Pancreas (tissue), 10 donors: ENCODE measurements around the gene SH3BGRL. TPM values are rescaled to one million over a fixed set of nuclear protein-coding genes. Genes with fewer than 3 reads are reported as not detected.

Experiments
- ATAC-seq, 4 donors: fragments of 200-7000 bp; cut with Tn5 transposase; one replicate each; pipeline versions ENCODE4 v1.8.0 to v1.9.1; 2020; ENCODE audit warnings: mild to moderate bottlenecking in 4 of 4, moderate library complexity in 4 of 4
- DNase-seq, 6 donors: peaks; one replicate each; pipeline ENCODE4 v3.0.0-alpha.2; 2020
- FAIRE-seq: peaks from 2 replicates; lab custom pipeline; 2012; peaks lifted over from hg19 to GRCh38; lab: Jason Lieb, UNC
- H3K27ac ChIP-seq, 4 donors: fragments of 200-600 bp; sonication (generic); 1 replicate in 3 of 4; 2 replicates in 1 of 4; pipeline versions ENCODE4 v1.5.0 to v1.8.0; 2020
- H3K27me3 ChIP-seq, 4 donors: fragments of 200-600 bp; one replicate each; pipeline ENCODE4 v1.8.0; 2021
- H3K36me3 ChIP-seq, 3 donors: fragments of 200-600 bp; sonication (generic) in 1 of 3; one replicate each; pipeline versions ENCODE4 v1.5.0 to v1.8.0; 2020 to 2021
- H3K4me1 ChIP-seq, 3 donors: fragments of 200-600 bp; one replicate each; pipeline ENCODE4 v1.8.0; 2021
- H3K4me3 ChIP-seq, 4 donors: fragments of 200-600 bp; sonication (generic) in 2 of 4; one replicate each; pipeline versions ENCODE4 v1.5.0 to v1.8.0; 2020 to 2021
- H3K9me3 ChIP-seq, 4 donors: fragments of 200-600 bp; one replicate each; pipeline ENCODE4 v1.8.0; 2021
- CTCF ChIP-seq, 4 donors: fragments of 200-600 bp; sonication (generic) in 3 of 4; IDR thresholded peaks; one replicate each; pipeline versions ENCODE4 v1.5.0 to v1.8.0; 2021; ENCODE audit warnings: antibody characterized with exemption in 4 of 4
- WGBS, 2 donors: extraction: QIAGEN DNeasy Blood & Tissue Kit; methylation state at CpG; one replicate each; pipeline ENCODE4 v1.1.7; 2013; 5-methylcytosine and 5-hydroxymethylcytosine counted together
- intact Hi-C, 3 donors: fragments of 100-400 bp; cut with DNase I; formaldehyde crosslinking; loops; one replicate each; pipeline versions ENCODE4 v1.11.1 to v1.14.2; 2022
- polyA plus RNA-seq, 2 donors: library from polyadenylated mRNA; stranded (reverse); fragments of 200-250 nt; gene quantifications; one replicate each; pipeline ENCODE4 v1.2.3, GENCODE V29; 2013
- total RNA-seq, 6 donors: library from RNA; stranded (reverse); fragmentation: NEBNext Ultra II Directional in 4 of 6; extraction: Animal tissue kit (Norgen Biotek cat#: 25700) in 4 of 6; gene quantifications; one replicate each; pipeline versions ENCODE4 v1.2.1 to v1.2.4, GENCODE V29; 2021 to 2023
- donor health status: healthy with polysubstance abuse.
- donor health status: DM: no; HTN: no; CAD: no; lungs with moderate emphysema.
- donor health status: DM: no; HTN: no; CAD: no.
- donor health status: control.
- donor health status: control.
- donor health status: Bipolar disorder and iron deficiency.
- donor health status: DM: yes; HTN: yes; CAD: no.
- donor health status: DM: no; HTN: no; CAD: no.
- donor health status: DM: no; HTN: no; CAD: no.
- donor health status: DM: yes; HTN: yes; CAD: no.

SH3BGRL gene
- total and polyA plus RNA-seq, 8 donors = 28.1 to 67.0 (median 37.2) TPM

GRCh38 chrX:81195712-81196111 lies 6.2 kb upstream of the SH3BGRL start:
- Histone ChIP-seq H3K9me3 (no peaks in the 10 kb centered on the region), H3K27ac (no peak overlapping the region), H3K27me3 (no peaks in the 10 kb centered on the region), H3K36me3 (no peaks in the 10 kb centered on the region), H3K4me1 (no peaks in the 10 kb centered on the region), H3K4me3 (no peak overlapping the region)
- intact Hi-C loops = no loop called here
- 7 to 9% methylated on average over 5 of the region's 5 CpGs for WGBS, 2 donors
- TF ChIP-seq CTCF (IDR thresholded peaks at IDR 0.05) = peak; percentile 42 to 65 (median 54)
- DNase-seq (peak in 3 of 6 donors; percentile 20 to 53 (median 26)), ATAC-seq (peak in 3 of 4 donors; percentile 77 to 86 (median 81)), FAIRE-seq (peak; percentile 72)

DNA sequence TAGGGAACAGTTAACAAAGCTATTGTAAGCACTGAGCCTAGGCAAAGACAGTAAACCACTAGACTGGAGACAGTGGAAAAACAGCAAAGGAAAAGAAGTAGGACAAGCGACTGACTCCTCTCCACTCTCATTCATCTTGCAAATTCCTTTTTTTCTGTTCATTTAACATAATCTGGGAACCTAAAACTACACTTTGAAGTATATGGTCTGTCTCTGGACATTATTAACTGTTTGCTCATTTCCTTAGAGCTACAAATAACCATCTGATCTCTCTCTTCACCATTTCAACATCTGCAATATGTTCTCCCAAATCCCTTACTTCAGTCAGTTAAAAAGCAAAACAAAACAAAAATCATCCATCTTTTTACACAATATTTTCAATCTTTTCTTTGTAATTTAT lies 831 bp upstream of the SH3BGRL start:
- 16 to 40% methylated on average over 1 of the region's 1 CpG for WGBS, 2 donors
- TF ChIP-seq CTCF (IDR thresholded peaks at IDR 0.05) = no peak
- no peak for DNase-seq
- Histone ChIP-seq H3K36me3 (no peaks in the 10 kb centered on the region), H3K4me3 (peak overlapping the region in 3 of 4 donors; percentile 8 to 40 (median 39)), H3K9me3 (no peaks in the 10 kb centered on the region), H3K4me1 (no peaks in the 10 kb centered on the region), H3K27me3 (no peaks in the 10 kb centered on the region), H3K27ac (peak overlapping the region in 3 of 4 donors; percentile 50 to 78 (median 67))
- no peak for FAIRE-seq
- intact Hi-C loops = no loop called here
- no peak for ATAC-seq

GRCh38 chrX:81202456-81202819 lies 536 bp downstream of the SH3BGRL start:
- peak overlapping the region in 3 of 4 donors; percentile 50 to 78 (median 67) for H3K27ac ChIP-seq
- TF ChIP-seq CTCF (IDR thresholded peaks at IDR 0.05) = no peak
- DNase-seq = no peak
- intact Hi-C loops = no loop called here
- H3K27me3 ChIP-seq = no peaks in the 10 kb centered on the region
- no peaks in the 10 kb centered on the region for H3K36me3 ChIP-seq
- FAIRE-seq = no peak
- no peaks in the 10 kb centered on the region for H3K9me3 ChIP-seq
- 1 to 21% methylated on average over 8 of the region's 8 CpGs for WGBS, 2 donors
- no peaks in the 10 kb centered on the region for H3K4me1 ChIP-seq
- ATAC-seq = peak; percentile 14 to 39 (median 29)
- peak overlapping the region; percentile 0 to 40 (median 22) for H3K4me3 ChIP-seq

GRCh38 chrX:81202943-81203342 lies 1.0 kb downstream of the SH3BGRL start:
- no peak for TF ChIP-seq CTCF (IDR thresholded peaks at IDR 0.05)
- peak overlapping the region; percentile 0 to 40 (median 22) for H3K4me3 ChIP-seq
- H3K9me3 ChIP-seq = no peaks in the 10 kb centered on the region
- DNase-seq (no peak), FAIRE-seq (peak; percentile 45), ATAC-seq (peak in 2 of 4 donors; percentile 13 to 26)
- WGBS, 2 donors = 0 to 16% methylated on average over 1 of the region's 1 CpG
- intact Hi-C loops = no loop called here
- H3K27me3 ChIP-seq = no peaks in the 10 kb centered on the region
- H3K36me3 ChIP-seq = no peaks in the 10 kb centered on the region
- peak overlapping the region in 2 of 4 donors; percentile 67 to 78 for H3K27ac ChIP-seq
- no peaks in the 10 kb centered on the region for H3K4me1 ChIP-seq

- H3K36me3 ChIP-seq = no peaks in the 10 kb centered on the region
- DNase-seq (no peak), FAIRE-seq (peak; percentile 88), ATAC-seq (no peak)
- H3K9me3 ChIP-seq = no peaks in the 10 kb centered on the region
- 56 to 93% methylated on average over 2 of the region's 2 CpGs for WGBS, 2 donors
- H3K4me3 ChIP-seq = no peak overlapping the region
- intact Hi-C loops = no loop called here
- no peak for TF ChIP-seq CTCF (IDR thresholded peaks at IDR 0.05)
- H3K4me1 ChIP-seq = no peaks in the 10 kb centered on the region
- peaks cover 0 to 6% (median 0%) of the 10 kb centered on the region in 4 donors for H3K27me3 ChIP-seq
- H3K27ac ChIP-seq = no peak overlapping the region
These were observed 3.6 kb downstream of the SH3BGRL start for GRCh38 chrX:81205551-81205950.
